ENCODE measurements around the gene TEN1. TPM values are rescaled to one million over a fixed set of nuclear protein-coding genes. Genes with fewer than 3 reads are reported as not detected.

TEN1 gene
- total and polyA plus RNA-seq, 2 of the 13 experiments (the other 11 are each of a cell fraction or from before 2014, with no cell fraction given): 18.0 to 21.3 TPM

DNA sequence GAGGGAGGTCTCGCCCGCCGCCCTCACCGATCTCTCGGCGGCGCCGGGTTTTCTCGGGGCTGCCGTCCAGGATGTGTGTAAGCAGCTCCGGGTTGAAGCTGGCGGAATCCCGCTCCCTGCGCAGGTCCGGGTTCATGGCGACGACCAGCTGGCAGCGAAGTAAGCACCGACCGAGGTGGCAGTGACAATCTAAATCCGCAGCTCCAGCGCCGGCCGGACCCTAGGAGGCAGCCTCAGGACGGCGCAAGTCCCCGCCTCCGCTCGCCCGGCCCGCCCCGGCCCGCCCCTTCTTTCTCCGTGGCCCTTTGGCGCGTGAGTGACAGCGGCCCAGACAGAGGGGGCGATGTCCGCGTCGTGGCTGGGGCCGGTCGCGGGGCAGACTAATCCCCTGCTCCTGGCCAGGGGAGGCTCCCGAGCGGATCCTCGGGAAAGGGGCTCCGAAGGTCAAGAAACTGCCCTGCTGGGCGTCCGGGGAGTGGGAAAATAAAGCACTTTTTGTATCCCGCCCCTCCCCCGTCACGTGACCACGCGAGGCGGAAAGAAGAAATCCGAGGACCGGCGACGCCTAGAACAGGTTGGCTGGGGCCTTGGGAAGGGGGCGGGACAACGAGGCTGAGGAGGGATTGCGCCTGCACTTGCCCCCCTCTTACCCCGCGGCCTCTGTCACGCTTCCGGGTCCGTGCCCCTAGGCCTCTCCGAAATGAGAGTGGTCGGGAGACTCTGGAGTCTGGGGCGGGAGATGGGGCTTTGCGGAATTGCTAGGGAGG lies at the start of gene TEN1, which contains the start of gene ACOX1 (continued):
- TF ChIP-seq, protein P1, sequence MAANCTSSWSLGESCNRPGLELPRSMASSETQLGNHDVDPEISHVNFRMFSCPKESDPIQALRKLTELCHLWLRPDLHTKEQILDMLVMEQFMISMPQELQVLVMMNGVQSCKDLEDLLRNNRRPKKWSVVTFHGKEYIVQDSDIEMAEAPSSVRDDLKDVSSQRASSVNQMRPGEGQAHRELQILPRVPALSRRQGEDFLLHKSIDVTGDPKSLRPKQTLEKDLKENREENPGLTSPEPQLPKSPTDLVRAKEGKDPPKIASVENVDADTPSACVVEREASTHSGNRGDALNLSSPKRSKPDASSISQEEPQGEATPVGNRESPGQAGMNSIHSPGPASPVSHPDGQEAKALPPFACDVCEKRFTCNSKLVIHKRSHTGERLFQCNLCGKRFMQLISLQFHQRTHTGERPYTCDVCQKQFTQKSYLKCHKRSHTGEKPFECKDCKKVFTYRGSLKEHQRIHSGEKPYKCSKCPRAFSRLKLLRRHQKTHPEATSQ (CRISPR knock-in tag; IDR thresholded peaks at IDR 0.05; ENCODE audit: borderline replicate concordance): no peak; the same call in 1 of the 2 replicates
- no peak for TF ChIP-seq REXO4 (CRISPR knock-in tag; IDR thresholded peaks at IDR 0.05; ENCODE audit: borderline replicate concordance)
- no peak for TF ChIP-seq TCF12 (IDR thresholded peaks at IDR 0.05)
- TF ChIP-seq TCF12 (CRISPR knock-in tag; IDR thresholded peaks at IDR 0.05): peak; percentile 57
- peak; percentile 93 for TF ChIP-seq SALL1 (CRISPR knock-in tag; IDR thresholded peaks at IDR 0.05)
- TF ChIP-seq RBM39 (IDR thresholded peaks at IDR 0.05; ENCODE audit: low read depth, low read length, poor library complexity, severe bottlenecking): peak; percentile 87
- TF ChIP-seq ZFP37 (CRISPR knock-in tag; IDR thresholded peaks at IDR 0.05; ENCODE audit: borderline replicate concordance): 0 out of 2 replicates have a peak, but pooled peaks have one; percentile 53
- peak; percentile 93 for TF ChIP-seq ZNF335 (CRISPR knock-in tag; IDR thresholded peaks at IDR 0.05)
- no peak; the same call in 1 of the 2 replicates for TF ChIP-seq ZNF607 (CRISPR knock-in tag; IDR thresholded peaks at IDR 0.05; ENCODE audit: borderline replicate concordance)
- TF ChIP-seq FOXJ3 (CRISPR knock-in tag; IDR thresholded peaks at IDR 0.05; ENCODE audit: borderline replicate concordance): no peak; the same call in 1 of the 2 replicates
- peak; percentile 56 for TF ChIP-seq ZNF142 (CRISPR knock-in tag; IDR thresholded peaks at IDR 0.05)
- TF ChIP-seq WIZ (CRISPR knock-in tag; IDR thresholded peaks at IDR 0.05): 0 out of 2 replicates have a peak, but pooled peaks have one; percentile 28
- TF ChIP-seq, protein P2, sequence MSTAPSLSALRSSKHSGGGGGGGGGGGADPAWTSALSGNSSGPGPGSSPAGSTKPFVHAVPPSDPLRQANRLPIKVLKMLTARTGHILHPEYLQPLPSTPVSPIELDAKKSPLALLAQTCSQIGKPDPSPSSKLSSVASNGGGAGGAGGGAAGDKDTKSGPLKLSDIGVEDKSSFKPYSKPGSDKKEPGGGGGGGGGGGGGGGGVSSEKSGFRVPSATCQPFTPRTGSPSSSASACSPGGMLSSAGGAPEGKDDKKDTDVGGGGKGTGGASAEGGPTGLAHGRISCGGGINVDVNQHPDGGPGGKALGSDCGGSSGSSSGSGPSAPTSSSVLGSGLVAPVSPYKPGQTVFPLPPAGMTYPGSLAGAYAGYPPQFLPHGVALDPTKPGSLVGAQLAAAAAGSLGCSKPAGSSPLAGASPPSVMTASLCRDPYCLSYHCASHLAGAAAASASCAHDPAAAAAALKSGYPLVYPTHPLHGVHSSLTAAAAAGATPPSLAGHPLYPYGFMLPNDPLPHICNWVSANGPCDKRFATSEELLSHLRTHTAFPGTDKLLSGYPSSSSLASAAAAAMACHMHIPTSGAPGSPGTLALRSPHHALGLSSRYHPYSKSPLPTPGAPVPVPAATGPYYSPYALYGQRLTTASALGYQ (CRISPR knock-in tag; IDR thresholded peaks at IDR 0.05): peak; percentile 77; the same call in 1 of the 2 replicates
- no peak for TF ChIP-seq SYNCRIP (IDR thresholded peaks at IDR 0.05; ENCODE audit: insufficient read depth, low read depth, low read length)
- TF ChIP-seq SAFB2 (CRISPR knock-in tag; IDR thresholded peaks at IDR 0.05; ENCODE audit: borderline replicate concordance, low read depth): peak; percentile 59
- TF ChIP-seq ELF1 (CRISPR knock-in tag; IDR thresholded peaks at IDR 0.05): peak; percentile 99
- TF ChIP-seq FOSL2 (CRISPR knock-in tag; IDR thresholded peaks at IDR 0.05): peak; percentile 48; the same call in 1 of the 2 replicates
- no peak; the same call in 1 of the 2 replicates for TF ChIP-seq ZNF570 (CRISPR knock-in tag; IDR thresholded peaks at IDR 0.05; ENCODE audit: borderline replicate concordance)

Measured in HepG2 (cell line).